Activated CD4-positive, alpha-beta T cell treated with anti-CD3 and anti-CD28 coated beads, Interleukin-2, Interleukin-4, amounts not matched to agents 100 ng/mL and 50 ng/mL, durations not matched to agents 16 hours and 8 hours (primary cell): ENCODE results near the gene ALOX5AP.

ENCODE experiments used
- DNase-seq: peaks from one replicate; pipeline ENCODE4 v3.0.0-alpha.2; 2020; ENCODE audit warnings: low spot score

Gene ALOX5AP

DNA sequence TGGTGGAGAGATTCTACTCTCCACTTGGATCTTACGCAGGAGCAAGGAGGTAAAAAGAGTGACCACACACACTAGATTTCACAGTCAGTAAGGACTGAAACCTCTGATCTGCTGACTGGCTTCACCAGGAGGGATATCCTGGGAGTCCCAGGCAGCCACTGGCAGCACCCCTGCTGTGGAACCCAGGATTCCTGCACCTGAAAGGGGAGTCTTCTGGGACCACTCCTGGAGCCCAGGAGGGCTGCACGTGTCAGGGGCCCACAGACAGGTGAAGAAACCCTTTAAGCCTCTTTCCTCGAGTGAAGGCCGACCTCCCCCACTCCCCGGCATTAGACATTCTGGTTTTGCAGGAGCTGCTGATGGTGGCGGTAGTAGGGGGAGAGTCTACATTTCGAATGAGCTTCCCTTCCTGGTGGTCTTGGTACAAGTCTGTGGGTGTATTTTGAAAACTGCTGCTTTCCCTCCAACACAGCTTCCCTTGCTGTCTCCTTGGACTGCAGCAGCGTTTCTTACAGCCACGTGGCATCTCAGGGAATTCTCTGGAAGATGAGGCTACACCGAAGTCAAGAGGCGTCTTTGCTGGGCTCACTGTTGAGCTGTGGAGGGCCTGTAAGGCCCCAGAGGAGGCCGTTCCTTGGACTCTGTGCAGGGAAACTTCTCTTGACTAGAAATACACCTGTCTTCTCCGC, 62.6 kb downstream of the ALOX5AP start:
- no peak for DNase-seq

DNA sequence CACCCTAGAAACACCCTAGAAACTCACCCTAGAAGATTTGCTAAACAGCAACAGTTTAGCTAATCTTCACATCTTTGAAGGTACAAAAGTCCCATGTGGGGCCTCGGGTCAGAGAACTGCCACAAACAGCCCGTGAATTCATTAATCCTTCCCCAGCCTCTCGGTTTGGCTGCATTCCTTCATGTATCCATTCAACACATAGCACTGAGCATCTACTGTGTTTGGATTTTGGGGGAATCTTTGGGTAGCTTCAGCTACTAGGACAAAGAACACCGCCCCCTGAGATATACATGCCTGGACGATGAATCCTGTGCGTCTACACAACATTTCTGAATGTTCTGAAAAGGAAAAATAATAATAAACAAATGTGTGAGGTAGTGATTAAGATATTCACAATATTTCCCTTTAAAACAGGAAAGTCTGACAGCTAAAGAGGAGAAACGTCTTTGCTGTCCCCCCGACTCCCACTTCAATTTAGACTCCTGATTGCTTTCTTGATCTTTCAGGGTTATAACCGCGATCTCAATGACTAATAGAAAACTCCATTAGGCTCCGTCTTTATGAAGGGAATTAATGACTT, 63.5 kb downstream of the ALOX5AP start:
- no peak for DNase-seq

DNA sequence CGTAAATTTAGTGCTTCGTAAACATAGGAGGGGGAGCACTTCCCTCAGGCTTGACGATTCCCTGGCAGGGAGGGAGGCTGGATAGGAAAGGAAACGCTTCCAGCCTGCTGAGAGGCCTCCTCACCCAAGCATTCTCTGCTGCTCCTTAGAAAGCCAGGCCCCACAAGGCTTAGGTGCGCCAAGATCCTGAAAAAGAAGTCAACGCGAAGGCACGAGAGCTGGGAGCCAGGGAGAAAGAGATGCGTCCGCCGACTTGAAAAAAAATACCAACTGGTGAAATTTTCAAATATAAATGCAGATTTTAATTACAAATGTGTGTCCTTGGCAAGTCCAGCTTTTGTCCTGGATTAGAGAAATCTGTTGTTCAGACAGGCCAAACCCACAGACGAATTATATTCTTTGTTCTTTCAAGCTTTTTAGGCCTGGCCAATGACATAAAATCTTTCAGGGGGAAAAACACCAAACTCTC, 64.0 kb downstream of the ALOX5AP start:
- no peak for DNase-seq

DNA sequence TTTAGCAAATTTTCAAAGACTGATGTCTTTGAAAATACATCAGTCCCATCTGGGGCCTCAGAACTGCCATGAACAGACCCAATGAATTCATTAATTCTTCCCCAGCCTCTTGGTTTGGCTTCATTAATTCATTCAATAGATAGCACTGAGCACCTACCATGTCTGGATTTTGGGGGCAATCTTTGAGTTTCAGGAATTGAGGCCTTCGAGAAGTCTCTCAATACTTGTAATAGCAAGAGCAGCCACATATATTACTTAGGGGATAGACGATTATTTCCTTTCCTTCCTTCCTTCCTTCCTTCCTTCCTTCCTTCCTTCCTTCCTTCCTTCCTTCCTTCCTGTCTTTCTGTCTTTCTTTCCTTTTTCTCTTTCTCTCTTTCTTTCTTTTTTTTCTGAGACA, 64.8 kb downstream of the ALOX5AP start:
- no peak for DNase-seq

DNA sequence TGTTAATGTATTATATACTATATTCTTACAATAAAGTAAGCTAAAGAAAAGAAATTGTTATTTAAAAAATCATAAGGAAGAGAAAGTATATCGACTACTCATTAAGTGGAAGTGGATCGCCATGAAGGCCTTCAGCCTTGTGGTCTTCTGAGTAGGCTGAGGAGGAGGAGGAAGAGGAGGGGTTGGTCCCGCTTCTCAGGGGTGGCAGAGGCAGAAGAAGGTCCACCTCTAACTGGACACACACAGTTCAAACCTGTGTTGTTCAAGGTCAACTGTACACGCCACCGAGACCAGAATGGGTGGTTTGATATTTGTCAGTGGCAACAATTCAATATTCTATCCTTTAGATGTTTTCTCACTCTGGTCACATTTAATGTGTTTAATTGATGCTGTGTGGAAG, 67.2 kb downstream of the ALOX5AP start:
- DNase-seq, result no peak

DNA sequence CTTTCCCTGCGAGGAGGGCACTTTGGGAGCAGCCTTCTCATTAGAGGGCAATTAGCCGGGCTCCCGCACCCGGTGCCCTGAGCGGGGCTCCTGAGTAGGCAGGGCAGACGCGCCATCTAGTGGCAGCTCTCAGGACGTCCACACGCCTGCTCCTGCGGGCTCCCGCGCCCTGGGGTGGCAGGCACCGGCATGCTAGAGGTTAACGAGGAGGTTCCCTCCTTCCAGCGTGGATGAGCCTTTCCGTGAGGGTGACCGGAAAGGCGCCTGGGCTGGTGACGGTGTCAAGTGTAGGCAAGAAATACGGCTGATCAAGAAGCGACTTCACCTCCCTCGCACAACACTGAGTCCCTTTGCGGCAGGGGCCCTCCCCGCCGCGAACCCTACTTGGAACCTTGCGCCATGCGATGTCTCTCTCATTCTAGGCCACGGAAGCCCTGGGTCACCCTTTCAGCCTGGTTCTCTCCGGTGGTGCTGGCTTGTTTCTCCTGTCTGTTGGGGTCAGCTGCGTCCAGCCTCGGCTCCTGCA, 67.7 kb downstream of the ALOX5AP start:
- DNase-seq, result peak; percentile 87

DNA sequence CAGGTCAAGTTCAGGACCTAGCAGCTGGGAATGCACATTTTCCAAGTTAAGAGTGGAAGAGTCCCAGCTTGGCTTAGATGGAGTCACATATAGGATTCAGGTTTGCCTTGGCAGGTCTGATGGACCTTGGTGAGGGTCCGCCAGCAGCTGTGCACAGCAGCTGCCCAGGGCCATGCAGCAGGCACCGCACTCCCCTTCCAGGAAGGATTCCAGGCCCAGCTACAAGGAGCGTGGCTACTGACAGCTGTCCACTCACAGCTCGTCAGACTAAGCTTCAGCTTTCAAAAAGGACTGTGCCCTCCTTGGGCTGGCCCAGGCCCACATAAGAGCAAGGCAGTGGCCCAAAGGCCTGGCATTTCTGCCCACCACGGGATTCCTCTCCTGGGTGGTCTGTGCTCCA, 68.4 kb downstream of the ALOX5AP start:
- DNase-seq, result no peak

GRCh38 chr13:30804474-30804873, 69.1 kb downstream of the ALOX5AP start:
- DNase-seq, result no peak

DNA sequence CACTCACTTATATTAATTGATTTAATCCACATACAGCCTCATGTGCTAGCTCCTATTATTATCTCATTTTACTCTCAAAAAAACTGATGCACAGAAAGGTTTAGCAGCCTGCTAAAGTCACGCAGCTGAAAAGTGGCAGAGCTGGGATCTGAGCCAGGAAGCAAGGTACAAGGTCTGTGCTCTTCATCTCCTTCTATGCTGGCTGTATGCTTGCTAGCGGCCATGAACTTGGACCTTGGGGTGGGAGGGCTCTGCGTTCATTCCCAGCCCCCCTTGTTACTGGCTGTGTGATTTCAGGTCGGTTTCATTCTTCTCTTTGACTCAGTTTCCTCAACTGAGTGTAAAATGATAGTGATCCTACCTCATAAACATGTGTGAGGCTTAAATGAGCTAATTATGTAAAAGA, 69.8 kb downstream of the ALOX5AP start:
- DNase-seq, result no peak

DNA sequence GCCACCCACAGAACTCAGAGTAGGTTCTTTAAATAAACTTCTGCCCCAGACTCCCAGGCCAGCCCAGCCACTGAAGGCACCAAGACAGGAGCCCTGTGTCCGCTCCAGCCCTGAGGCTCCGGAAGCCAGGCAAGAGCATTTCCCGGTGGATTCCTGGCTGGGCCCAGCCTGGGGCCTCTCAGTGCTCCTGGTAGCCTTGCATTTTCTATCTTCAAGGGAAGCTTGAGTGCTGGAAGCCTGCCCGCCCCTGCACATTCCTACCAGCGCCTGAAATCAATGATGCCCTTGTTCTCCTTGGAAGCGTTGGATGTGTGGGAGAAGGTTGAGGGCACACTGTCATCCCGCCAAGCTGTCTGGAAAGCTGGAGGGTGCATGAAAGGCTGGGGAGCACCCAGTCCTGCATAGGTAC, 70.3 kb downstream of the ALOX5AP start:
- no peak for DNase-seq

DNA sequence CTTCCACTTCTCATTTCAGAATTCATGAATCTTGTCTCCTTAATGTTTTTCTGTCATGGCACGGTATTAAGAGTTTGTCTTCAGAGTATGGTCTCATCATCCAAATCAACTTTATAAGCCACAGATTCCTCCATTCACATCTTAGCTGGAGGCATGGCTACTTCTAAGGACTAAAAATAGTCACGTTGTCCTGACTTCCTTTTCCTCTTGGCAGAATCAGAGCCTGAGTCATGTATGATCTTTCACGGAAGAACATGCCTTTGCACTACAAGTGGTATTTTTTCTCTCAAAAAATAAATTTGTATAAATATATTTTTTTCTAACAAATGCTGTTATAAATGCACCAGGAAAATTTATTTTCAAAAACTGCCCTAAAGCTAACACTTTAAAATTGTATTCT, 71.4 kb downstream of the ALOX5AP start:
- DNase-seq, result no peak

- DNase-seq, result no peak
Measured at GRCh38 chr13:30807392-30807791, 72.0 kb downstream of the ALOX5AP start.

- no peak for DNase-seq
Measured at GRCh38 chr13:30808600-30808999, 73.3 kb downstream of the ALOX5AP start.

DNA sequence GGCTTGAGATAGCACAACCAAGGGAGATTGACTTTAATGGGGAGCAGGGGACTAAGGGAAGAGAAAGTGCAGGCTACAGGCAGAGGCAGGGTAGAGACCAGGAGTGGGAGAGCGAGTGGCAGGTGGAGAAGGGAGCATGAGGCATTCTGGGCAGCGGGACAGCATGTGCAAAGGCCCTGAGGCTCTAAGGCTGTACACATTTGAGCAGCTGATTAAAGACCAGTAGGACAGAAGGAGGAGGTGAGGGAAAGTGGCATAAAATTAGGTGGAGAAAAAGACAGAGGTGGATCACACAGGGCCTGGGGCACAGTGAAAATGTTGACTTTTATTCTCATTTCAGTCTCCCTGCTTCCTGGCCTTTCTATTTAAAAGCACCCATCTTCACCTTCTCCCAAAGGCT, 74.4 kb downstream of the ALOX5AP start:
- DNase-seq, result no peak

- no peak for DNase-seq
Measured at GRCh38 chr13:30810261-30810701, 74.9 kb downstream of the ALOX5AP start.

- DNase-seq, result no peak
Measured at GRCh38 chr13:30810801-30811200, 75.5 kb downstream of the ALOX5AP start.
